ENCODE measurements around the gene PCIF1. TPM values are rescaled to one million over a fixed set of nuclear protein-coding genes. Genes with fewer than 3 reads are reported as not detected.
A peak's percentile ranks its signal among the peaks of the same experiment; 100 is the strongest.

PCIF1 gene
- total and polyA plus RNA-seq, 9 of the 15 experiments (the other 6 are each of a cell fraction or from before 2014, with no cell fraction given): 5.8 to 29.4 (median 11.3) TPM

DNA sequence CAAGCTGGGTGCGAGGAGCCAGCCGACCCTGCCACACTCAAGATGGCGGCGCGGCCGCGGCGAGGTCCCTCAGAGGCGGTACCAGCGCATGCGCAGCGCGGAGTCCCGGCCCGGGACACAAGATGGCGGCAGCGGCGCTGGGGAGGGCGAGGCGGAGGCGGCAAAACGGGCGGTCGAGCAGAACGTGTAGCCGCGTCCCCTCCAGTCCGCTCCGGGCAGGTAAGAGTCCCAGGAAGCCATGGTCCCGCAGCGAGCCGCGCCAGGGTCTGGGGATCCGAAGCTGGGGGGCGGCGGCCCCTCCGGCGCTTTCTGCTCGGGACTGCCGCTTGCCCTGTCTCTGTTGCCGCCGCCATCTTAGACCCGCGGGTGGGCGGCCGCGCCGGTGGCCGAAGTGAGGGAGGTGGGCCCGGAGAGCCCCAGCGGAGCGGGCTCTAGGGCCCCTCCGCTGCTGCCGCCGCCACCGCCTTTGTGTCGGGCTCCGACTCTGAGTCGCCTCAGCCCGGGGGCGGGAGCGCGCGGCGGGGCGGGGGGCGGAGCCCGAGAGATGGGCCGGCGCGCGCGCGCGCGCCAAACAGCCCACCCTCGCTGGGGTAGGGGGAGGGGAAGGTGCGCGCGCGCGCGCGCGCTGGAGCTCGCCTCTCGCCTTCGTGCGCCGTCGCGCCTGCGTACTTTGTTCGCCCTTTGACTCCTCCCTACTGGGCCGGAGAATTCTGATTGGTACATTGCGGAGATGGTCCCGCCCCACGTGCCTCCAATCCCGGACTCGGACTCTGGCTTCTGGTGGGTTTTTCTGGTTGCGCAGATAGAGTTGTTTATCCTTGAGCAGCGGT is at the start of gene PCIF1 (continued):
- TF ChIP-seq CBX5 (IDR thresholded peaks at IDR 0.05; ENCODE audit: borderline replicate concordance, low read depth): peak; percentile 24; the same call in 1 of the 2 replicates
- TF ChIP-seq, protein P1, sequence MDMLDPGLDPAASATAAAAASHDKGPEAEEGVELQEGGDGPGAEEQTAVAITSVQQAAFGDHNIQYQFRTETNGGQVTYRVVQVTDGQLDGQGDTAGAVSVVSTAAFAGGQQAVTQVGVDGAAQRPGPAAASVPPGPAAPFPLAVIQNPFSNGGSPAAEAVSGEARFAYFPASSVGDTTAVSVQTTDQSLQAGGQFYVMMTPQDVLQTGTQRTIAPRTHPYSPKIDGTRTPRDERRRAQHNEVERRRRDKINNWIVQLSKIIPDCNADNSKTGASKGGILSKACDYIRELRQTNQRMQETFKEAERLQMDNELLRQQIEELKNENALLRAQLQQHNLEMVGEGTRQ (CRISPR knock-in tag; IDR thresholded peaks at IDR 0.05): peak; percentile 89
- TF ChIP-seq ZFX (CRISPR knock-in tag; IDR thresholded peaks at IDR 0.05): peak; percentile 88
- no peak for TF ChIP-seq SMARCC2 (IDR thresholded peaks at IDR 0.05; ENCODE audit: low read depth)
- no peak for TF ChIP-seq ZNF780A (CRISPR knock-in tag; IDR thresholded peaks at IDR 0.05)
- TF ChIP-seq ERF (CRISPR knock-in tag; IDR thresholded peaks at IDR 0.05): peak; percentile 72; the same call in 1 of the 2 replicates
- TF ChIP-seq HDAC8 (tag; IDR thresholded peaks at IDR 0.05): no peak
- peak; percentile 98; the same call in 1 of the 2 replicates for TF ChIP-seq HDAC2 (IDR thresholded peaks at IDR 0.05)
- TF ChIP-seq, protein P2, sequence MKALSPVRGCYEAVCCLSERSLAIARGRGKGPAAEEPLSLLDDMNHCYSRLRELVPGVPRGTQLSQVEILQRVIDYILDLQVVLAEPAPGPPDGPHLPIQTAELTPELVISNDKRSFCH (CRISPR knock-in tag; IDR thresholded peaks at IDR 0.05): no peak
- TF ChIP-seq, protein P2 (tag; IDR thresholded peaks at IDR 0.05): peak; percentile 78; the same call in 1 of the 2 replicates
- peak; percentile 82 to 83 for TF ChIP-seq SIX5 (IDR thresholded peaks at IDR 0.05; ENCODE audit: borderline replicate concordance in 1 of 2, insufficient read depth in 1 of 2, low read depth in 1 of 2, low read length in 2 of 2)
- no peak for TF ChIP-seq BRF1 (IDR thresholded peaks at IDR 0.05; ENCODE audit: borderline replicate concordance, extremely low read depth, insufficient read length)
- TF ChIP-seq ZNF263 (CRISPR knock-in tag; IDR thresholded peaks at IDR 0.05; ENCODE audit: borderline replicate concordance): peak; percentile 64; the same call in 1 of the 2 replicates
- TF ChIP-seq FIP1L1 (IDR thresholded peaks at IDR 0.05; ENCODE audit: low read depth, low read length, poor library complexity, severe bottlenecking): peak; percentile 95
- TF ChIP-seq PHF21A (IDR thresholded peaks at IDR 0.05; ENCODE audit: borderline replicate concordance, low read depth): no peak; the same call in 1 of the 2 replicates
- peak; percentile 100 for TF ChIP-seq SP1 (CRISPR knock-in tag; IDR thresholded peaks at IDR 0.05)
- no peak for TF ChIP-seq NFE2L1 (tag; IDR thresholded peaks at IDR 0.05; ENCODE audit: borderline replicate concordance, low read depth)
- TF ChIP-seq, protein P3, sequence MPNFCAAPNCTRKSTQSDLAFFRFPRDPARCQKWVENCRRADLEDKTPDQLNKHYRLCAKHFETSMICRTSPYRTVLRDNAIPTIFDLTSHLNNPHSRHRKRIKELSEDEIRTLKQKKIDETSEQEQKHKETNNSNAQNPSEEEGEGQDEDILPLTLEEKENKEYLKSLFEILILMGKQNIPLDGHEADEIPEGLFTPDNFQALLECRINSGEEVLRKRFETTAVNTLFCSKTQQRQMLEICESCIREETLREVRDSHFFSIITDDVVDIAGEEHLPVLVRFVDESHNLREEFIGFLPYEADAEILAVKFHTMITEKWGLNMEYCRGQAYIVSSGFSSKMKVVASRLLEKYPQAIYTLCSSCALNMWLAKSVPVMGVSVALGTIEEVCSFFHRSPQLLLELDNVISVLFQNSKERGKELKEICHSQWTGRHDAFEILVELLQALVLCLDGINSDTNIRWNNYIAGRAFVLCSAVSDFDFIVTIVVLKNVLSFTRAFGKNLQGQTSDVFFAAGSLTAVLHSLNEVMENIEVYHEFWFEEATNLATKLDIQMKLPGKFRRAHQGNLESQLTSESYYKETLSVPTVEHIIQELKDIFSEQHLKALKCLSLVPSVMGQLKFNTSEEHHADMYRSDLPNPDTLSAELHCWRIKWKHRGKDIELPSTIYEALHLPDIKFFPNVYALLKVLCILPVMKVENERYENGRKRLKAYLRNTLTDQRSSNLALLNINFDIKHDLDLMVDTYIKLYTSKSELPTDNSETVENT (CRISPR knock-in tag; IDR thresholded peaks at IDR 0.05): peak; percentile 94
- TF ChIP-seq SPI1 (IDR thresholded peaks at IDR 0.05; ENCODE audit: borderline replicate concordance, low read depth, low read length): no peak
- TF ChIP-seq CBX8 (IDR thresholded peaks at IDR 0.05; ENCODE audit: borderline replicate concordance, extremely low read depth, low read depth, low read length, poor library complexity, severe bottlenecking): no peak
- TF ChIP-seq ZBTB8A (IDR thresholded peaks at IDR 0.05; ENCODE audit: partially characterized antibody): no peak
- peak; percentile 40; the same call in 1 of the 2 replicates for TF ChIP-seq LCOR (CRISPR knock-in tag; IDR thresholded peaks at IDR 0.05)
- no peak for TF ChIP-seq ZNF23 (CRISPR knock-in tag; IDR thresholded peaks at IDR 0.05)

Measured in K562 (cell line).